Hepatocyte (in vitro differentiated cells): ENCODE data around the gene ATP6V0A1. TPM values are rescaled to one million over a fixed set of nuclear protein-coding genes. Genes with fewer than 3 reads are reported as not detected.
A peak's percentile ranks its signal among the peaks of the same experiment; 100 is the strongest.

Experiments
- DNase-seq: peaks from one replicate; pipeline ENCODE4 v3.0.0-alpha.2; 2016; ENCODE audit warnings: low spot score
- H2AFZ ChIP-seq: fragments of 200-600 bp; sonication (generic); 2 replicates; pipeline ENCODE4 v1.6.0; 2016; ENCODE audit warnings: antibody characterized with exemption, mild to moderate bottlenecking
- H3K27ac ChIP-seq: fragments of 200-600 bp; sonication (generic); 2 replicates; pipeline ENCODE4 v1.5.1; 2016; ENCODE audit warnings: mild to moderate bottlenecking
- H3K27me3 ChIP-seq: fragments of 200-600 bp; sonication (generic); 2 replicates; pipeline ENCODE4 v1.6.1; 2016
- H3K36me3 ChIP-seq: fragments of 200-600 bp; sonication (generic); replicated peaks from 2 replicates; pipeline ENCODE4 v1.5.1; 2016; ENCODE audit warnings: low read depth; ENCODE audit not compliant: insufficient read depth
- H3K4me1 ChIP-seq: fragments of 200-600 bp; sonication (generic); 2 replicates; pipeline ENCODE4 v1.5.1; 2016; ENCODE audit warnings: mild to moderate bottlenecking, moderate library complexity; ENCODE audit not compliant: insufficient read depth
- H3K4me2 ChIP-seq: fragments of 200-600 bp; sonication (generic); 2 replicates; pipeline ENCODE4 v1.6.0; 2016
- H3K4me3 ChIP-seq: fragments of 200-600 bp; sonication (generic); 2 replicates; pipeline ENCODE4 v1.5.1; 2016; ENCODE audit warnings: mild to moderate bottlenecking
- H3K79me2 ChIP-seq: fragments of 200-600 bp; sonication (generic); 2 replicates; pipeline ENCODE4 v1.6.0; 2017; ENCODE audit warnings: mild to moderate bottlenecking
- H3K9me2 ChIP-seq: fragments of 200-600 bp; sonication (generic); replicated peaks from 2 replicates; pipeline ENCODE4 v1.6.0; 2017; ENCODE audit warnings: mild to moderate bottlenecking; ENCODE audit not compliant: insufficient read depth
- H3K9me3 ChIP-seq: fragments of 200-600 bp; sonication (generic); 2 replicates; pipeline ENCODE4 v1.5.1; 2016; ENCODE audit warnings: low read depth, mild to moderate bottlenecking
- H4K20me1 ChIP-seq: fragments of 200-600 bp; sonication (generic); 2 replicates; pipeline ENCODE4 v1.6.0; 2016; ENCODE audit warnings: mild to moderate bottlenecking; ENCODE audit not compliant: insufficient read depth, poor library complexity, severe bottlenecking
- CTCF ChIP-seq: fragments of 200-600 bp; sonication (generic); IDR thresholded peaks from 2 replicates; pipeline ENCODE4 v1.5.1; 2016; ENCODE audit warnings: antibody characterized with exemption, mild to moderate bottlenecking; ENCODE audit not compliant: poor library complexity
- EZH2 ChIP-seq: fragments of 200-600 bp; sonication (generic); IDR thresholded peaks from 2 replicates; pipeline ENCODE4 v1.6.1; 2016; ENCODE audit warnings: antibody characterized with exemption, mild to moderate bottlenecking, borderline replicate concordance
- EZH2phosphoT487 ChIP-seq: fragments of 200-600 bp; sonication (generic); IDR thresholded peaks from one replicate; pipeline ENCODE4 v1.6.1; 2018; ENCODE audit warnings: antibody characterized with exemption, mild to moderate bottlenecking, low read depth, moderate library complexity; ENCODE audit not compliant: unreplicated experiment, severe bottlenecking
- WGBS: methylation state at CpG from one replicate; pipeline ENCODE4 v1.1.6; 2016; ENCODE audit warnings: low lambda C conversion rate; ENCODE audit errors: missing lambda C conversion rate; 5-methylcytosine and 5-hydroxymethylcytosine counted together
- polyA plus RNA-seq: library from polyadenylated mRNA; unstranded; fragments of >200 nt; fragmentation: Nextera tagmentation; extraction: Ambion mirVana; gene quantifications from 2 replicates; pipeline ENCODE4 v1.2.1, GENCODE V29; 2016
- total RNA-seq: library from RNA; depleted of rRNA; stranded (reverse); fragments of >200 nt; gene quantifications from 2 replicates; pipeline ENCODE4 v1.2.3, GENCODE V29; 2014

ATP6V0A1 gene
- total and polyA plus RNA-seq, 2 experiments from 2014 or later = 63.4 to 71.4 TPM

- WGBS = 87% methylated on average over 8 of the region's 8 CpGs
- H3K27ac ChIP-seq = no peak overlapping the region
- no peaks in the 10 kb centered on the region for H4K20me1 ChIP-seq
- H3K79me2 ChIP-seq = no peaks in the 10 kb centered on the region
- H3K27me3 ChIP-seq = no peaks in the 10 kb centered on the region
- no peak for DNase-seq
- no peak overlapping the region for H3K4me3 ChIP-seq
- TF ChIP-seq EZH2phosphoT487 (no peak), CTCF (no peak), EZH2 (no peak)
- H3K9me2 ChIP-seq = no peaks in the 10 kb centered on the region
- peaks cover 40% of the 10 kb centered on the region for H3K4me1 ChIP-seq
- H2AFZ ChIP-seq = no peak overlapping the region
- no peak overlapping the region for H3K4me2 ChIP-seq
- H3K36me3 ChIP-seq = no peaks in the 10 kb centered on the region
- H3K9me3 ChIP-seq = no peaks in the 10 kb centered on the region
Measured at GRCh38 chr17:42514867-42515266, 56.2 kb downstream of the ATP6V0A1 start.

- DNase-seq = peak; percentile 85
- H3K79me2 ChIP-seq = no peaks in the 10 kb centered on the region
- H4K20me1 ChIP-seq = no peaks in the 10 kb centered on the region
- H3K9me3 ChIP-seq = no peaks in the 10 kb centered on the region
- no peaks in the 10 kb centered on the region for H3K27me3 ChIP-seq
- 24% methylated on average over 9 of the region's 9 CpGs for WGBS
- no peaks in the 10 kb centered on the region for H3K9me2 ChIP-seq
- H3K36me3 ChIP-seq = no peaks in the 10 kb centered on the region
- H3K4me3 ChIP-seq = no peak overlapping the region
- no peak overlapping the region for H2AFZ ChIP-seq
- peaks cover 55% of the 10 kb centered on the region for H3K4me1 ChIP-seq
- TF ChIP-seq EZH2phosphoT487 = no peak
- TF ChIP-seq CTCF = peak; percentile 95
- H3K27ac ChIP-seq = peak overlapping the region; percentile 97
- H3K4me2 ChIP-seq = peak overlapping the region; percentile 29
Measured at GRCh38 chr17:42517516-42517915, 58.8 kb downstream of the ATP6V0A1 start.

GRCh38 chr17:42518046-42518754, 59.5 kb downstream of the ATP6V0A1 start:
- WGBS = 59% methylated on average over 9 of the region's 9 CpGs
- H3K27me3 ChIP-seq = no peaks in the 10 kb centered on the region
- no peaks in the 10 kb centered on the region for H3K9me2 ChIP-seq
- H3K36me3 ChIP-seq = no peaks in the 10 kb centered on the region
- no peaks in the 10 kb centered on the region for H3K9me3 ChIP-seq
- no peak overlapping the region for H3K4me3 ChIP-seq
- peak overlapping the region; percentile 97 for H3K27ac ChIP-seq
- peaks cover 53% of the 10 kb centered on the region for H3K4me1 ChIP-seq
- no peak overlapping the region for H2AFZ ChIP-seq
- DNase-seq = peak; percentile 84
- H3K4me2 ChIP-seq = peak overlapping the region; percentile 32
- no peaks in the 10 kb centered on the region for H4K20me1 ChIP-seq
- TF ChIP-seq EZH2phosphoT487 (no peak), CTCF (no peak), EZH2 (no peak)
- H3K79me2 ChIP-seq = no peaks in the 10 kb centered on the region
